ENCODE results near the gene HMGB4. TPM values are rescaled to one million over a fixed set of nuclear protein-coding genes. Genes with fewer than 3 reads are reported as not detected.

The HMGB4 gene, protein sequence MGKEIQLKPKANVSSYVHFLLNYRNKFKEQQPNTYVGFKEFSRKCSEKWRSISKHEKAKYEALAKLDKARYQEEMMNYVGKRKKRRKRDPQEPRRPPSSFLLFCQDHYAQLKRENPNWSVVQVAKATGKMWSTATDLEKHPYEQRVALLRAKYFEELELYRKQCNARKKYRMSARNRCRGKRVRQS
- not detected for polyA plus RNA-seq (2013, experiment 1 of 2)
- polyA plus RNA-seq (2013, experiment 2 of 2) = not detected

DNA sequence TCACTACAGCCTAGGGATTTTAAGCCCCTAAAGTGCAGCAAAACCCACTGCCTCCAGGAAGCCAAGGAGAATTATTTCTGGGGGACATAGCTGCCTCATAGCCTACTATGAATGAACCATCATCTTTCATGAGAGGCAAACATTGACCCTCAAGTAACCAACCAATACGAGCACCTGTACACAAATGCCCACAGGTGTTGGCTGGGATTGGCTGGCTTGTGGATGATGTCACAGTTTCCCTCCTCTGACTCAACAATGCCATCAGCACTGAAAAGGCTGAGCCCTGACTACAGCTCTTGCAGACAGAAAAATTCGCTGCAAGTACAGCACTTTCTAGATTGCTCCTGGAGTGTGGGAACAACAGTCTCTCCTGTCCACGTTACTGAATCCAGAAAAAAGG lies at the start of gene HMGB4:
Gene HMGB4, plus strand, starts transcription at position 301 of the 400 bp plus-strand sequence. CDS start 113 bp downstream, outside the sequence.
- no peak within 1 kb of the TSS for H3K18ac ChIP-seq (ENCODE audit: low read length)
- H2AFZ ChIP-seq (ENCODE audit: low read length) = no peak within 1 kb of the TSS
- H3K23ac ChIP-seq (ENCODE audit: low read depth, low read length, poor library complexity) = no peak within 1 kb of the TSS
- H3K4me3 ChIP-seq (ENCODE audit: low read length in 2 of 2) = no peak within 1 kb of the TSS
- no peak within 1 kb of the TSS for H2AK5ac ChIP-seq (ENCODE audit: low read depth, low read length)
- no peaks in the 10 kb centered on the region for H3K36me3 ChIP-seq (replicated peaks in 1 of 2; ENCODE audit: control insufficient read depth in 2 of 2, insufficient read depth in 2 of 2, low read length in 2 of 2)
- no peak within 1 kb of the TSS for H2BK5ac ChIP-seq (ENCODE audit: low read length)
- H4K8ac ChIP-seq (ENCODE audit: low read depth, low read length) = no peak within 1 kb of the TSS
- no peak within 1 kb of the TSS for H3K27ac ChIP-seq (replicated peaks; ENCODE audit: low read length)
- WGBS, 2 donors (ENCODE audit: extremely low coverage in 2 of 2, insufficient read length in 2 of 2, insufficient replicate concordance in 1 of 2) = no CpG with 5 or more reads among the region's 3 CpGs
- H2BK120ac ChIP-seq (ENCODE audit: low read depth, low read length) = no peak within 1 kb of the TSS
- no peak for DNase-seq (ENCODE audit: low spot score)
- no peak within 1 kb of the TSS for H2BK12ac ChIP-seq (ENCODE audit: low read length)
- H3K14ac ChIP-seq (ENCODE audit: low read length) = no peak within 1 kb of the TSS
- no peak within 1 kb of the TSS for H4K91ac ChIP-seq (ENCODE audit: low read depth, low read length, poor library complexity)
- H2BK15ac ChIP-seq (ENCODE audit: low read length) = no peak within 1 kb of the TSS
- H3K9ac ChIP-seq (ENCODE audit: low read depth, low read length, poor library complexity) = no peak within 1 kb of the TSS
- peaks cover 1% of the 10 kb centered on the region for H3K79me1 ChIP-seq (ENCODE audit: low read depth, low read length)
- H3K27me3 ChIP-seq (ENCODE audit: control insufficient read depth in 3 of 3, insufficient read depth in 3 of 3, low read depth in 1 of 3, low read length in 3 of 3) = no peaks in the 10 kb centered on the region
- no peak within 1 kb of the TSS for H3K4ac ChIP-seq (ENCODE audit: low read length)
- no peaks in the 10 kb centered on the region for H3K9me3 ChIP-seq (replicated peaks in 1 of 2; ENCODE audit: control insufficient read depth in 2 of 2, insufficient read depth in 1 of 2, low read depth in 1 of 2, low read length in 2 of 2)
- H3K4me2 ChIP-seq (ENCODE audit: insufficient read depth, low read length, poor library complexity, severe bottlenecking) = no peak within 1 kb of the TSS
- no peaks in the 10 kb centered on the region for H3K4me1 ChIP-seq (ENCODE audit: control insufficient read depth in 2 of 2, insufficient read depth in 1 of 2, low read depth in 1 of 2, low read length in 2 of 2)

DNA sequence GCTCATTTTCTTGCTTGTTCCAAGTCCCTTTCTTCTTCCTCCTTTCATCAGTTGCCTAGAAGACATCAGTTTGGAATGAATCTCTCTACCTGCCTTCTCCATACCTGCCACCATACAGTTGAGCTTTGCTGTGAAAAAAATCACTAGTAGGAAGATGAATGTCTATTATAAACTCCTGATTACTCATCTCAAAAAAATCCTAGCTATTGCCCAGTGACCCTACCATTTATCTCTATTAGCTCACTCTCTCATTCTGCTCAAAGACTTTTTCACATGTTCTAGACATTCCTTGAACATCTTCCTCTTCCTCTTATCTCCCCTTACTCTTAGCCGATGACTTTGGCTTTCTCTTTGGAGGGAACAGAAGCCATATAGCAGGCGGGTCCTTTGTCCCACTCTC lies 49.7 kb upstream of the HMGB4 start:
- Histone ChIP-seq H3K79me1 (ENCODE audit: low read depth, low read length) (no peaks in the 10 kb centered on the region), H3K27ac (replicated peaks; ENCODE audit: low read length) (no peak overlapping the region), H2BK12ac (ENCODE audit: low read length) (no peak overlapping the region), H3K14ac (ENCODE audit: low read length) (no peak overlapping the region), H3K9me3 (replicated peaks in 1 of 2; ENCODE audit: control insufficient read depth in 2 of 2, insufficient read depth in 1 of 2, low read depth in 1 of 2, low read length in 2 of 2) (no peaks in the 10 kb centered on the region), H3K9ac (ENCODE audit: low read depth, low read length, poor library complexity) (no peak overlapping the region), H3K27me3 (ENCODE audit: control insufficient read depth in 3 of 3, insufficient read depth in 3 of 3, low read depth in 1 of 3, low read length in 3 of 3) (no peaks in the 10 kb centered on the region), H3K4me3 (ENCODE audit: low read length in 2 of 2) (no peak overlapping the region), H2BK15ac (ENCODE audit: low read length) (no peak overlapping the region), H2AK5ac (ENCODE audit: low read depth, low read length) (no peak overlapping the region), H3K4me2 (ENCODE audit: insufficient read depth, low read length, poor library complexity, severe bottlenecking) (no peak overlapping the region), H3K36me3 (replicated peaks in 1 of 2; ENCODE audit: control insufficient read depth in 2 of 2, insufficient read depth in 2 of 2, low read length in 2 of 2) (no peaks in the 10 kb centered on the region), H4K91ac (ENCODE audit: low read depth, low read length, poor library complexity) (no peak overlapping the region), H3K4me1 (ENCODE audit: control insufficient read depth in 2 of 2, insufficient read depth in 1 of 2, low read depth in 1 of 2, low read length in 2 of 2) (no peaks in the 10 kb centered on the region), H3K23ac (ENCODE audit: low read depth, low read length, poor library complexity) (no peak overlapping the region), H4K8ac (ENCODE audit: low read depth, low read length) (no peak overlapping the region), H2BK120ac (ENCODE audit: low read depth, low read length) (no peak overlapping the region), H2BK5ac (ENCODE audit: low read length) (no peak overlapping the region), H3K4ac (ENCODE audit: low read length) (no peak overlapping the region), H3K18ac (ENCODE audit: low read length) (no peak overlapping the region), H2AFZ (ENCODE audit: low read length) (no peak overlapping the region)
- DNase-seq (ENCODE audit: low spot score) = no peak
- no CpG with 5 or more reads among the region's 2 CpGs for WGBS, 2 donors (ENCODE audit: extremely low coverage in 2 of 2, insufficient read length in 2 of 2, insufficient replicate concordance in 1 of 2)

DNA sequence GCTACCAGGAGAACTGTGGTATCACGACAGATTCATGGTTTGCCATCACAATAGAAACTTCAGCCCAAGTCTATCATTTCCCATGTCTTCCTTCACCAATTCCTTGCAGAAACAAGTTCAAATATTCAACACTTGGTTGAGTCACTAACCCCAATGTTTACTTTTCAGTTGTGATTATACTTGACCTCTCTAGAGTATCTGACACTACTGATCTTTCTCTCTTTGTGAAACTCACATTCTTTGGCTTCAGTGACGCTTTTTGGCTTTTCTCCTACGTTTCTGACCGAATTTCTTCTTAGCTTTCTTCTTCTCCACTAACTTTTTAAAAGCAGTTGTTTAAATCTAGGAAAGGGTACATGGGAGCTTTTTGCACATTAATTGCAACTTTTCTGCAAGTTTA lies 48.8 kb upstream of the HMGB4 start:
- no peak overlapping the region for H3K4me3 ChIP-seq (ENCODE audit: low read length in 2 of 2)
- no peak overlapping the region for H2BK120ac ChIP-seq (ENCODE audit: low read depth, low read length)
- H3K36me3 ChIP-seq (replicated peaks in 1 of 2; ENCODE audit: control insufficient read depth in 2 of 2, insufficient read depth in 2 of 2, low read length in 2 of 2) = no peaks in the 10 kb centered on the region
- H2BK5ac ChIP-seq (ENCODE audit: low read length) = no peak overlapping the region
- DNase-seq (ENCODE audit: low spot score) = no peak
- no peaks in the 10 kb centered on the region for H3K9me3 ChIP-seq (replicated peaks in 1 of 2; ENCODE audit: control insufficient read depth in 2 of 2, insufficient read depth in 1 of 2, low read depth in 1 of 2, low read length in 2 of 2)
- H3K79me1 ChIP-seq (ENCODE audit: low read depth, low read length) = no peaks in the 10 kb centered on the region
- no peaks in the 10 kb centered on the region for H3K4me1 ChIP-seq (ENCODE audit: control insufficient read depth in 2 of 2, insufficient read depth in 1 of 2, low read depth in 1 of 2, low read length in 2 of 2)
- no peak overlapping the region for H2AFZ ChIP-seq (ENCODE audit: low read length)
- WGBS, 2 donors (ENCODE audit: extremely low coverage in 2 of 2, insufficient read length in 2 of 2, insufficient replicate concordance in 1 of 2) = no CpG with 5 or more reads among the region's 4 CpGs
- H3K23ac ChIP-seq (ENCODE audit: low read depth, low read length, poor library complexity) = no peak overlapping the region
- no peak overlapping the region for H3K9ac ChIP-seq (ENCODE audit: low read depth, low read length, poor library complexity)
- H3K14ac ChIP-seq (ENCODE audit: low read length) = no peak overlapping the region
- H3K27ac ChIP-seq (replicated peaks; ENCODE audit: low read length) = no peak overlapping the region
- no peaks in the 10 kb centered on the region for H3K27me3 ChIP-seq (ENCODE audit: control insufficient read depth in 3 of 3, insufficient read depth in 3 of 3, low read depth in 1 of 3, low read length in 3 of 3)
- H4K91ac ChIP-seq (ENCODE audit: low read depth, low read length, poor library complexity) = no peak overlapping the region
- no peak overlapping the region for H2BK15ac ChIP-seq (ENCODE audit: low read length)
- H2BK12ac ChIP-seq (ENCODE audit: low read length) = no peak overlapping the region
- H3K18ac ChIP-seq (ENCODE audit: low read length) = no peak overlapping the region
- no peak overlapping the region for H4K8ac ChIP-seq (ENCODE audit: low read depth, low read length)
- no peak overlapping the region for H3K4me2 ChIP-seq (ENCODE audit: insufficient read depth, low read length, poor library complexity, severe bottlenecking)
- no peak overlapping the region for H3K4ac ChIP-seq (ENCODE audit: low read length)
- no peak overlapping the region for H2AK5ac ChIP-seq (ENCODE audit: low read depth, low read length)

DNA sequence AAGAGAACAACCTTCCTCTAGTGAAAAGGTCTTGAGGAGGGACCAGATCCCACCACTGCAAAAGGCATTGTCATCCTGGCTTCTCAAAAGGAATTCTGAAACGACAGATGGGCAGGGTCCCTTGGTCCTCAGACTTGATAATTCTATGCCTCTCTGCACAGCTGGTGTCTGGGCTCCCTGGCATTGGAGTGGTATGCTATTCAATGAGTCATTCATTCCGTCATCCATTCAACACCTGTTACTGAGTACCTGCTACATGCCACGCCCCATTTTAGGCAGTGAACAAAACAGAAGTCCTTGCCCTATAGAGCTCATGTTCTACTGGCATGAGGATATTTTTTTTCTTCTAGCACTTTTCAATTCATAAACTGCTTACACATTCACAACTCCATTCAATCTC lies 45.8 kb upstream of the HMGB4 start:
- no peaks in the 10 kb centered on the region for H3K4me1 ChIP-seq (ENCODE audit: control insufficient read depth in 2 of 2, insufficient read depth in 1 of 2, low read depth in 1 of 2, low read length in 2 of 2)
- no peak overlapping the region for H3K27ac ChIP-seq (replicated peaks; ENCODE audit: low read length)
- no peak overlapping the region for H3K14ac ChIP-seq (ENCODE audit: low read length)
- no peak overlapping the region for H2BK5ac ChIP-seq (ENCODE audit: low read length)
- H3K36me3 ChIP-seq (replicated peaks in 1 of 2; ENCODE audit: control insufficient read depth in 2 of 2, insufficient read depth in 2 of 2, low read length in 2 of 2) = no peaks in the 10 kb centered on the region
- H3K4me2 ChIP-seq (ENCODE audit: insufficient read depth, low read length, poor library complexity, severe bottlenecking) = no peak overlapping the region
- no peak overlapping the region for H3K4ac ChIP-seq (ENCODE audit: low read length)
- no peak overlapping the region for H2AK5ac ChIP-seq (ENCODE audit: low read depth, low read length)
- H2BK15ac ChIP-seq (ENCODE audit: low read length) = no peak overlapping the region
- H2AFZ ChIP-seq (ENCODE audit: low read length) = no peak overlapping the region
- no peak overlapping the region for H3K9ac ChIP-seq (ENCODE audit: low read depth, low read length, poor library complexity)
- H2BK12ac ChIP-seq (ENCODE audit: low read length) = no peak overlapping the region
- H3K23ac ChIP-seq (ENCODE audit: low read depth, low read length, poor library complexity) = no peak overlapping the region
- no peak for DNase-seq (ENCODE audit: low spot score)
- H3K9me3 ChIP-seq (replicated peaks in 1 of 2; ENCODE audit: control insufficient read depth in 2 of 2, insufficient read depth in 1 of 2, low read depth in 1 of 2, low read length in 2 of 2) = no peaks in the 10 kb centered on the region
- H3K18ac ChIP-seq (ENCODE audit: low read length) = no peak overlapping the region
- H3K4me3 ChIP-seq (ENCODE audit: low read length in 2 of 2) = no peak overlapping the region
- H2BK120ac ChIP-seq (ENCODE audit: low read depth, low read length) = no peak overlapping the region
- WGBS, 2 donors (ENCODE audit: extremely low coverage in 2 of 2, insufficient read length in 2 of 2, insufficient replicate concordance in 1 of 2) = no CpG with 5 or more reads among the region's 3 CpGs
- H3K79me1 ChIP-seq (ENCODE audit: low read depth, low read length) = no peaks in the 10 kb centered on the region
- H4K91ac ChIP-seq (ENCODE audit: low read depth, low read length, poor library complexity) = no peak overlapping the region
- no peak overlapping the region for H4K8ac ChIP-seq (ENCODE audit: low read depth, low read length)
- peaks cover 0 to 9% (median 0%) of the 10 kb centered on the region in 3 experiments for H3K27me3 ChIP-seq (ENCODE audit: control insufficient read depth in 3 of 3, insufficient read depth in 3 of 3, low read depth in 1 of 3, low read length in 3 of 3)

Data from neuronal stem cell (in vitro differentiated cells).